Liver (tissue), 3 donors: ENCODE data around the gene AP2A2.

Experiments used
- ATF3 ChIP-seq: IDR thresholded peaks from 2 replicates; pipeline ENCODE4 v1.6.1; 2016; ENCODE audit warnings: antibody characterized with exemption
- CTCF ChIP-seq: fragments of 150-350 bp; IDR thresholded peaks from 2 replicates; pipeline ENCODE4 v1.5.1; 2017; ENCODE audit warnings: improper control_type of control experiment, low read depth, low read length; ENCODE audit not compliant: missing input control
- EGR1 ChIP-seq, 2 donors: IDR thresholded peaks; 2 replicates each; pipeline ENCODE4 v1.6.1; 2016 to 2018; ENCODE audit warnings: antibody characterized with exemption in 2 of 2, low read depth in 2 of 2
- FOXA1 ChIP-seq: IDR thresholded peaks from 2 replicates; pipeline ENCODE4 v1.6.1; 2016; ENCODE audit warnings: antibody characterized with exemption
- GABPA ChIP-seq, 2 donors: IDR thresholded peaks in 1 of 2; conservative IDR thresholded peaks in 1 of 2; 2 replicates each; pipeline ENCODE4 v1.6.1; 2016; ENCODE audit warnings: antibody characterized with exemption in 2 of 2, mild to moderate bottlenecking in 1 of 2, moderate library complexity in 1 of 2
- JUND ChIP-seq, 2 donors: IDR thresholded peaks; 2 replicates each; pipeline ENCODE4 v1.6.1; 2016; ENCODE audit warnings: antibody characterized with exemption in 2 of 2
- MAX ChIP-seq: IDR thresholded peaks from 2 replicates; pipeline ENCODE4 v1.6.1; 2016; ENCODE audit warnings: antibody characterized with exemption
- RAD21 ChIP-seq, 2 donors: IDR thresholded peaks; 2 replicates each; pipeline ENCODE4 v1.6.1; 2016; ENCODE audit warnings: antibody characterized with exemption in 2 of 2, mild to moderate bottlenecking in 2 of 2
- REST ChIP-seq: IDR thresholded peaks from 2 replicates; pipeline ENCODE4 v1.6.1; 2016; ENCODE audit warnings: antibody characterized with exemption, mild to moderate bottlenecking
- RXRA ChIP-seq, 2 donors: IDR thresholded peaks; 2 replicates each; pipeline ENCODE4 v1.6.1; 2017 to 2018; ENCODE audit warnings: antibody characterized with exemption in 2 of 2, mild to moderate bottlenecking in 1 of 2
- SP1 ChIP-seq: IDR thresholded peaks from 2 replicates; pipeline ENCODE4 v1.6.1; 2018; ENCODE audit warnings: antibody characterized with exemption, mild to moderate bottlenecking
- TAF1 ChIP-seq: conservative IDR thresholded peaks from 2 replicates; pipeline ENCODE4 v1.6.1; 2016; ENCODE audit warnings: antibody characterized with exemption, mild to moderate bottlenecking
- YY1 ChIP-seq: IDR thresholded peaks from 2 replicates; pipeline ENCODE4 v1.6.1; 2016; ENCODE audit warnings: antibody characterized with exemption, mild to moderate bottlenecking
- ZBTB33 ChIP-seq: IDR thresholded peaks from 2 replicates; pipeline ENCODE4 v1.6.1; 2016; ENCODE audit warnings: antibody characterized with exemption
- donor health status: healthy.
- donor health status: healthy.

- TF ChIP-seq CTCF: no peak
- no peak for TF ChIP-seq MAX
- no peak for TF ChIP-seq TAF1
- no peak for TF ChIP-seq REST
- TF ChIP-seq JUND (IDR thresholded peaks at IDR 0.05): no peak
- no peak for TF ChIP-seq GABPA (IDR thresholded peaks at IDR 0.05 in 1 of 2, conservative IDR thresholded peaks at IDR 0.05 in 1 of 2)
- no peak for TF ChIP-seq YY1
- no peak for TF ChIP-seq SP1
- TF ChIP-seq EGR1 (IDR thresholded peaks at IDR 0.05; ENCODE audit: low read depth in 2 of 2): no peak
- TF ChIP-seq RAD21 (IDR thresholded peaks at IDR 0.05): no peak
- TF ChIP-seq RXRA (IDR thresholded peaks at IDR 0.05): no peak
- TF ChIP-seq ZBTB33: no peak
- TF ChIP-seq ATF3: no peak
- no peak for TF ChIP-seq FOXA1
These were observed 12.6 kb upstream of the AP2A2 start for GRCh38 chr11:913043-913442.
